ENCODE results near the gene GFRAL.

GRCh38 chr6:55327169-55327568 is at the start of gene GFRAL:
- no peak for TF ChIP-seq CTCF (IDR thresholded peaks at IDR 0.05)
- TF ChIP-seq EZH2 (IDR thresholded peaks at IDR 0.05), result no peak
